CD4-positive, alpha-beta T cell treated with Interleukin-4 for 4 hours (primary cell): ENCODE results near the gene FAM170B.

ENCODE experiments used
- DNase-seq: peaks from one replicate; pipeline ENCODE4 v3.0.0-alpha.2; 2020

Gene FAM170B

DNA sequence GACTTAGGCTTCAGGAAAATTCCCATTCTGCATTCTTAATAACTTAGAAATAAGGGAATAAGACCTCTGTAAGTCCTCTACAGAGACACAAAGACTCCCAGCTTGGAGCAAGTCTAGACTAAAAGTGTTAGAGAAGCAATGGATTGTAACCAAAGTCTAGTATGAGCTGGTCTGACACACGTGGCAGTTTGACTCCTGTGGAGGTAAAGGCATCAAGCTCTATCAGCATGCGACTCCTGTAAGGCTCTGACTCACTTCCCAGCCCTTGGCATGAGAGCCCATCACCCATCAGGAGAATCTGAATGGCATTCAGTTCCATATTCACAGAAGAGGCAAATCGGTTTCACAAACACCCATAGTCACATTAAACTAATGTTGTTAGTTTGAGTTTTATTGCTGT lies 14.1 kb downstream of the FAM170B start:
- no peak for DNase-seq

DNA sequence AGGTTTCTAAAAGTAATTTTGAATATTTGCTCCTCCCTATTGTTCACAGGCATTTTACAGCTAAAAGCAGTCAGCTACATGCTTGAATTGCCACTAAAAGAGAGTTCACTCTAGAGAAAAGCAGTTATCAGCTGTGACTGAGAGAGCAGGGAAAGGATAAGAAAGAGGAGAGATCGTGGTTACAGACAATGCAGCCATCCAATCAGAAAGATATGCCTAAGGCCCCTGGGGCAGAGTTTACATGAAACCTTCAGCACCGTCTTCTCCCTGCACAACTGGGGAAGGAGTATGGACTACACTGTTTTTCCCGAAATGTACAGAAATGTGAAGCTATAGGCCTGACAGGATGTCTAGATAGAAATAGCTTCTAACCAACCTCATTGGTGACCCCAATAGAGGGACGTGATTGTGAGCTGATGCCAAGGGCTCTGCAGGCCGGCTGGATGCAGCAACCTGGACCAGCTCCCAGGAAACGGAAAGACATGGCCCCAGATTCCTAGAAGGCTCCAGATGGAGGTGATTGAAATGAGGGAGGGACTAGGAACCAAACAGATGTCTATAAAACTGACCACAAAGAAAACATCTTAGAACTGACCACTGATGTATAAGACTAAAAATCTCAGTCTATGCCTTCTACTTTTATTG lies 15.3 kb downstream of the FAM170B start:
- no peak for DNase-seq

DNA sequence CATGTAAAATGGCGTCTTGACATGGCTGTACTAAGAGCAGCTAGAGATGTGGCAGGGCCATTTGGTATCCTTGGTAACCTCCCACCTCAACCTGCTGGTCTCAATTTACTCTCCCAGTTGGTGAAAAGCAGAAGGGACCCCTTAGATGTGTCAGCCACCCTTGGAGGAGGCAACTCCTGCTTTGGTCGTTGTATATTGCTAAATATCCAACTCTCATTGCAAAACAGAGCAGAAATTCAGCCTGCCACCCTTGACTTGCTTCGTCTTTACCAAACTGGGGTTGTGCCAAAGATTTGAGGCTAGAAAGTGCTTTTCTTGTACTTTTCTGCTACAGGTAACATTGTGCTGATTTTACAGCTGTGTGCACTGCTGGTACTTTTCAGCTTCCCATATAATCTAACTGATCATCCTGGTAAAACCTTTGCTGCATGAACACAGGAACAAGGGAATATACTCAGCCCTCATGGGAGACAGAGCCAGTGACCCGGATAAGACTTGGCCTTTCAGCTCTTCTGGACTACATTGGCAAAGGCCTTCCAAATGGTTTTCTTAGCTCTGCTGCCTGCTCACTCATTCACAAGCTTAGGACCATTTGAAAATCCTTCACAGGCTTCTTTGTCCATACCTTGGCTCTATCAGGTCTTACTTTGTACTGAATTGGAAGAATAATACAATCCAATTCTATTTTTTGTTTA lies 16.3 kb downstream of the FAM170B start:
- no peak for DNase-seq

DNA sequence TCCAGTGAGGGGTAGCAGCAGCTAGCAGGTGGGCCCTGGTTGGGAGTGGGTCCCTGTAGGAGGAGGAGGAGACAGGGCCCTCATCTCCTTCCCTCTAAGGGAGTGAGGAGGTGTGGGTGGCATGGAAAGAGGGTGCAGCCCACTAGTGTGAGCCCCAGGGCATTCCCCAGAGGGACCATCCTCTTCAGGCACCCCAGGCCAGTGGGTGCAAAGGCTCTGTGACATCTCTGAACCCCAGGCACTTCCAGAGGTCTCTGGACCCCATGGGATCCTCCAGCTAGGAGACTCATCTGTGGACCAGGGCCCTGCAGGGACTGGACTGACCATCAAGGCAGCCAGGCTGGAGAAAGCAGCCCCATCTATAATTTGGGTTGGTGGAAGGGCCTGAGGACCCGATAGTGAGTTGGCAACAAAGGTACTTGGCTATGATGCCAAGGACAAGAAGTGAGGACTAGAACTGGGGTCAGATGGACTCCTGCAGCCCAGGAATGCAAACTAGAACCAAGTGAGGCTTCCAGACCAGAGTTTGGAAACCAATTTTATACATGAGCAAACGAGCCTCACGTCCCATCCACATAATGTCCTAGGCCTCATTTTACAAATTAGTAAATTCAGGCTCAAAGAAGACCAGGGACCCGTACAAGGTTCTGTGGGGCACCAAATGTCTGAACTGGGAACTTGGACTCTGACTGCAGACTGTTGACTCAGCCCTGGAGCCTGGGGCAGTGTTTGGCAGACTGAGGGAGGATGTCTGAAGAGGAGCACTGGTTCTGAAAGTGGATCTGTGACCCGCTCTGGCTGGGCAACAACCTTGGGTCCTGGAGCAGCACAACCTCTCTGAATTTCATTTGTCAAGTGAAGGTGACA lies 17.1 kb downstream of the FAM170B start:
- DNase-seq = no peak

DNA sequence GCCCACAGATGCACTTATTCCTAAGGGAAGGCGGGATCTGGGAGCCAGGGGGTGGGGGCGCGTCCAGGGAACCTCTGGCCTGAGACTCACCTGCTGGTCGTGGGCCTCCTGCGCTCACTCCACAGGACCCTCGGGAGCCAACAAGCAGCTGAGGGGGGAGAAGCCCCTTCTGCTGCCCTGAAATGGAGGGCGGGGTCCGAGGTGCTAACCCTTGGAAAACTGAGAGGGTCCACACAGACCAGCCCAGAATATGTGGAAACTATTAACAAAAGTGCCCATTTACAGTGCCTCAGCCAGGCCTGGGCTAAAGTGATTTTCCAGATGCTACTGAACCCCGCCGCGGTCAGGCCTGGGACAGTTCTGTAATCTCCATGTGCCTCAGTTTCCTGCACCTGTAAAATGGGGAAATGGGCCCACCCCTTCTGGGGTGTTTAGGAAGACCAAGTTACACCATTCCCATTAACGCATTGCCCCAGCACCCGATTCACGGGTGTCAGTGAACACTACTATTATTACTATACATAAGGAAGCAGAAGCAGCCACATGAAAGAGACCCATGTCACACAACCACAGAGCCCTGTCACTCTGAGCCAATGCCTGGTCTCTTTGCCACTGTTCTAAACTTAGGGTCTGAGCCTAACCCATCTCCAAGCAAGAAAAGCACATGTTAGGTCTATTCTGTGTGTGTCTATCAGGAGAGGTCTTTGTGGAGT lies 17.9 kb downstream of the FAM170B start:
- no peak for DNase-seq

DNA sequence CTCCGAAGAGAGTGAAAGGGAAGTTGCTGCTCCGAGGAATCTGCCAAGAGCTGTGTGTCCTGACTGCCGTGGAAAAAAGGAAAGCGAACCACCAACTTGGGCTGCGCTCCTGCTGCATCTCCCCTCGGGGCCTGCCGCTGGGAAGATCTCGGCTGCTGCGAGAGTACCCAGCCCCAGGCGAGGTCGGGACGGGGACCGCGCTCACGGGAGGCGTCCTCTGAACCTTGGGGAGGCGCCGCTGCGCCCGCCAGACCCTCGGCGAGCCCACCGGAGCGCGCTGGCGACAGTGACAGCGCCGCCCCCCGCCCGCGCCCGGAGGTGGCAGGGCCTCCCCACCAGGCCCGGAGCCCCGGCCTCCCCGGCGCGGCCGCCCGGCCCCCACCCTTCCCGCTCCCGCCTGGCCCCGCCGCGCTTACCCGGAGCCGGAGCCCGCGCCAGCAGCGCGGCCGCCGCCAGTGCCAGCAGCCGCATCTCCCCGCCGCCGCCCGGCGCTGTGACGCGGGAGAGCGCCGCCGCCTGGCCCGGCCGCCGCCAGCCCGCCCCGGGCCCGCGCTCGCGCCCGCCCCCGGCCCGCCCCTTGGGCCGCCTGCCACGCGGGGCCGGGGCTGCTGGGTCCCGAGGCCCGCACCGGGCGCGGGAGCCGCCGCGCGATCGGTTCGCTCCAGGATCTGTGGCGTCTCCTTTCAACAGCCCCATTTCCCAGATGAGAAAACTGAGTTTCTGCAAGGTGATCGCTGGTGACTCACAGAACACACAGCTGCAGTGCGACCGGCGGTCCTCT lies 18.6 kb downstream of the FAM170B start, which contains the start of gene VSTM4:
TSS of gene VSTM4 (minus strand) at position 508 of the 781 bp plus-strand sequence. CDS start at position 471, 37 bp downstream.
- no peak for DNase-seq

DNA sequence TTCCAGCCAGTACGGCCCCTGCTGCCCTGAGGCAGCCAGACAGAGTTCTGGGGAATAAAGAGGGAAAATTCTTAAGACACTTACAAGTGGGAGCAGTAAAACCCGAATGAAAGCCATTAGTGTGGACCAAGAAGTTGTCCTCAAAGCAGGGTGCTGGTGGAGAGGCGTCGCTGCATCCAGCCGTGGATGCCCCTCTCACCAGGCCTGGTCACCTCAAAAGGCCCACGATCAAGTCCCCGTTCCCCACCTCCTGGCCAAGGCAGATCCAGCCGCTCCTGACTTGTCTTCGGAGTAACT lies 19.2 kb downstream of the FAM170B start:
- DNase-seq = no peak

DNA sequence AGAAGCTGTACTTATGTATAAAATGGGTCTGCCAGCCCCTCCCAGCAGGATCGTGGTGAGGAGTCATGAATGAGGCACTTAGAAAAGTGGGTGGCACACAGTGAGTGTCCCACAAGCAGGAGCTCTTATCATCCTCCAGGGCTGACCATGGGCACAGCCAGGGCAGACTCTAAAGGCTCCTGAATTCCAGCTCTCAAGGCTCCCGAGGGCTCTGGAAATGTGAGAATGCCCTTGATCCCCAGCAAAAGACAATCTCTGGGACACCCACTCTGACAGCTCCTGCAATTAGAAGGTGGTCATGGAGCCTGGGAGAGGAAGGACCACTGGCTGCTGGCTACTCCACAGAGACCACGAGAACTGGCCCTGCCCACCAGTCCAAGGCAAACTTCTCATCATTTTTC lies 20.1 kb downstream of the FAM170B start:
- DNase-seq = no peak

DNA sequence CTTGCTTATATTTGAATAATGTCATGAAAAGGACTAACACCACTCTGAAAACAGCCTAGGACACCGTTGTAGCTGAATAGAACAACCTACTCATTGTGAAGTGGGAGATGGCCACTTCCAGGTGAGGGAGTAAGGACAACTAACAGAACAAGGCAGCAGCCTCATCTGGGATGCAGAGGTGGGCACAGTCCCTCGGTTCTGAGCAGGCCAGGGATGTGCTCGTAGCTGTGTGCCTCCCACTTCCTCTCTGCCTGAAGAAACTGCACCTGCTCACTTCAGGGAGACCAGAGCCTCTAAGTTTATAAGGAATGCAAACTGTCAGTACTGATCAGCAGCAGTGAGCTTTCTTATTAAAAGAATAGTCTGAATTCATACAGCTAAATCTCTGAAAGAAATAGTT lies 21.0 kb downstream of the FAM170B start:
- no peak for DNase-seq

DNA sequence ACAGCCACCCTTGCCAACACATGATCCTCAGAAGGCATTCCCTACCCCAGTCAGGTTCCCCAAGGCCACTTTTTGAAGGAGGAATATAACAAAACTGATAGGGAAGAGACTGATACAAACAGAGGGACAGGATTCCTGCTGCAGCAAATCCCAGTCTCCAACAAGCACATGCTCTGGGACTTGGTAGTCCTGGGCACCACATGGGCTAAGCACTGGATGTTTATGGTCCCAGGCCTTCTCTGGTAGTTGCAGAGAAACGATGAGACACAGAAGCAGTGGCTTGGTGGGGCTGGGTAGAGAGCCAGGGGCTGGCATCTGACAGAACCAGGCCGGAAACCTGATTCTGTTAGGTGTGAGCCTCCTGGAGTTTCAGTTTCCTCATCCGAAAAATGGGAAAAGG lies 21.7 kb downstream of the FAM170B start:
- DNase-seq = no peak

DNA sequence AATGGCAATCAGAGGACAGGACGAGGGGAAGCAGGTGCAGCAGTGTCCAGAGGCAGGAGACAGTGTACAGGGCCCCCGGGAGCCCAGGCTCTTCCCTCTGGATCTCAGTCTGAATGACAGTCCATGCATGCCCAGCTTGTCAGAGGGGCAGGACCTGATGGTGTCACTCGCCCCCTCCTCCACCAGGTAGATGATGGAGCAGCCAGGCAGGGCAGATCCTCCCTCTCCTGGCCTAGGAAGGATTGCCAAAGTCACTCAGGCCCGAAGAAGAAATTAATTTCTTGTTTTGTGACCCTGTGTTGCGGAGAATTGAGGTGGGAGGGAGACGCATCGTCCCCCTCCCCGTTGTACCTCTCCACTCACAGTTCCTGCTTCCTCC lies 22.5 kb downstream of the FAM170B start:
- no peak for DNase-seq

DNA sequence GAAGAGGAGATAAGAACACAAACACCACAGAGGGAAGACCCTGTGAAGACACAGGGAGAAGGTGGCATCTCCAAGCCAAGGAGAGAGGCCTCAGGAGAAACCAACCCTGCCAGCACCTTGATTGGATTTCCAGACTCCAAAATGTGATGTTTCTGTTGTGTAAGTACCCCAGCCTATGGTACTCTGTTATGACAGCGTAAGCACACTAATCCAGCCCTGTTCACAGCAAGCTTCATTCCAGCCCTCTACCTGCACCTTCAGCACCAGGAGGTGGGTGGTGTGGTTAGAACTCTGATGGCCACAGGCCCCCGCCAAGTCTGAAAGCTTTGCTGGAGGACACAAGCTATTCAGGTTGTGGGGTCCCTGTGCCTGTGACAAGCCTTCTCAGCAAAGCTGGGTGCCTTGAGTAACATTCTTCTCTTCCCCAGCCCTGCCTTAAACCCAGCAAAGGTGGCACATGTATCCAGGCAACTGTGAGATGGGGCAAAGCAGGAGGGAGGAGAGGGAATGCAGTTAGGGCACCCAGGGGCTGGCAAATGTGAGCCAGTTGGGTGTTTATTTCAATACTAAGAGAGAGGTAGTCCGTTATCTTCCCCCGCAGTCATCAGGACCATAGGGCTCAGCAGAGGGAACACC lies 23.0 kb downstream of the FAM170B start:
- no peak for DNase-seq

DNA sequence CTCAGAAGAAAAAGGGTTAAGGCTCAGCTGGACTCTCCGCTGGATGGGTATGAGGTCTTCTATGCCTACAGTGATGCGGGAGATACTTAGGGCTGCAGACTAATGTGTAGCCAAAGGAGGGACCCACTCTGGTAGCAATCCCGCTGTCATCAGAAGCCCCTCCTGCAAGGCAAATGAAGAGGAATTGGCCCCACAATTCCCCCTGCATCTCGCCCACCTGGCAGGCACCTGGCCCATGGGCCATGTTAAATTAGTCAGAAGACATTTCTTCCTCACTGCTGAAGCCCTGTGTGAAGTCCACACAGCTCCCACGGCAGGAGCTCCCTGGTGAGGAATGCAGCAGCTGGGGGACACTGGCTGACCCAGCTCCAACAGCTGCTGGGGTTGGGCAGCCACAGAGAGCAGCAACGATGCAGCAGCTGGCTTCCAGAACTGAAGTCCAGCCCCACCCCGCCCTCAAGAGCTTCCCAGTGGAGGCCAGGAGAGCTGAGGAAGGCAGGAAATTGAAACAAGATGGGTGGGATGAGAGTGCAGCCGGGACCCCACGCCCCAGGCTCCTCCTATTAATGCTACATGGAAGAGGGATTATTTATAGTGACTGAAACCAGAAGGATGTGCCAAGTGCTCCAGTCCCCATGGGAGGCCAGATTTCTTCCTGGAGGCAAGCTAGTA lies 24.0 kb downstream of the FAM170B start:
- DNase-seq = no peak

DNA sequence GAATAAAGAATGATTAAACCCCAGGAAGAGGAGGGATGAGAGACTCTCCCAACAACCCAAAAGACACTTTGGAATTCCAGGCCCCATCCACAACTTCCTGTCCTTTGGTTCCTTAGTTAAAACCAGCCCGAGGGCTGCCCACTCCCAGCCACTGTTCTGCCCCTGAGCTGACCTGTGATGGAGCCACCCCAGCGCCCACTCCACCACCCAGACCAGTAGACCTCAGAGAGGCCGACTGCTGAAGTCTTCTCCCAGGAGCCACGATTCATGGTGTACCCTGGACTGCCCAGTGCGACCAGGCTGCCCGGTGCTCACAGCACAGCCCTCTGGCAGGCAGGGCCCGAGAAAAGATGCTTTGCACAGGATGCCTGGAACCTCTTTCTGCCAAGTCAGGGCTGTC lies 25.2 kb downstream of the FAM170B start:
- DNase-seq = no peak

DNA sequence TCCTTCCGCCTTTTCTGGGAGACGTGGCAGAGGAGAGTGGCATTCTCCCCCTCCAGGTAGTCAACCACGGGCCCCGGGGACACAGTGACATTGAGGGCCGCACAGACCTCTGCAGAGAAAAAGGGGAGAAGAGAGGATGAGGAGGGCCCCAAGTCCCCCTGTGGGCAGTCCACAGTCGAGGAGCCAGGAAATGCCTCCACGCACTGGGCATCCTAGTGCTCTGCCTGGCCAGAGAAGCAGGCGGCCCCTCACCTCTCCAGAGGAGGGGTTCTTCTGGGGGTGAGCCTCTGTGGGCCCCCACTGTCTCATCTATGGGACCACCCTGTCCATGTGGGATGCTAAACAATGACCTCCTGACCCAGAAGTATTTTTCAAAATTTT lies 25.9 kb downstream of the FAM170B start:
- no peak for DNase-seq

DNA sequence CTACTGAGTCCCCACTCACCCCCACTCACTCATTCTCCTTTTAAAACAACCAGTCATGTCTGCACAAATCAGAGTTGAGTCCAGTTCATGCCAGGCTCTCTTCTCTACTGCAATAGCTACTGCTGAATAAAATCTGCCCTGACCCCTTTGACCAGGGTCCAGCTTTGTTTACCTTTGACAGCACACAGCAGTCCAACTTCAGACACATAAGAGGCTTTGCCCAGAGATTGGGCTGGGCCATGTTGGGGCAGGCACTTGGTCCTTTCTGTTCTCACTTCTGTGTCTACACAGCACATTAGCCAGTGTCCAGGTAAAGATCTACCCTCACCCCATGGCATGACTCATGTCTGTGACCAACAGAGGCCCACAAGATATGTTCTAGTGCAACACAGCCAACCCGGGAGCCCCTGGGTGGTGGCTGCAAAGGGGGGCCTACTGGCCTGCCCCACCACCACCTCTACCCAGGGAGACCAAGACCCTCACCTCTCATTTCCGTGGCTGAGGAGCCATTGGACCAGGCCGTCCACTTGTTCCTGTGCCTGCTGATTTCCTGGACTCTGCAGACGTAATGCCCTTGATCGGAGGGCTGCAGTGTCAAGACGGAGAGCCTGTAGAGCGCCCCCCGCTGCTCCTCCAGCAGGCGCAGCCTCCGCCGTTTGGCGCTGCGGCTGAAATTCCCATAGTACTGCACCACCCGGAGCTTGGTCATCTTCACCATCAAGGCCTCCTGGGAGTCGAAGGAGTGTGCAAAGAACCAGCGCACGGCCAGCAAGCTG lies 26.5 kb downstream of the FAM170B start:
- no peak for DNase-seq

DNA sequence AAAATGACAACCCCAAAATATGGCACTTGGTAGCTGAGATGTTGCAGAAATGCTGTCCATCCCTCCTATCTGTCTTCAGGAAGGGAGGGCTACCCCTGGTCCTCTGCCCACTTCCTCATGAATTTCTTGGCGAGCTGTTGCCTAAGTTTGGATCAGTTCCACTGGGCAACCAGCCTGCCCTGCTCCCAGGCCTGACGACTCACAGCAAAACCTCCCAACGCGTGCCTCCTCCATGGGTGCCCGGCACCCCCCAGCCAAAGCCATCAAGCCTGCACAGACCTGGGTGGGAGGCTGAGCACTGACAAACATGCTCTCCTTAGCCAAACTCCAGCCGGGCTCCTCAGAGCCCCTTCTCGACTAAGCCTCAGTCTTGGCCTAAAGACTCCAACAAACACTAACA lies 27.4 kb downstream of the FAM170B start:
- DNase-seq = no peak

DNA sequence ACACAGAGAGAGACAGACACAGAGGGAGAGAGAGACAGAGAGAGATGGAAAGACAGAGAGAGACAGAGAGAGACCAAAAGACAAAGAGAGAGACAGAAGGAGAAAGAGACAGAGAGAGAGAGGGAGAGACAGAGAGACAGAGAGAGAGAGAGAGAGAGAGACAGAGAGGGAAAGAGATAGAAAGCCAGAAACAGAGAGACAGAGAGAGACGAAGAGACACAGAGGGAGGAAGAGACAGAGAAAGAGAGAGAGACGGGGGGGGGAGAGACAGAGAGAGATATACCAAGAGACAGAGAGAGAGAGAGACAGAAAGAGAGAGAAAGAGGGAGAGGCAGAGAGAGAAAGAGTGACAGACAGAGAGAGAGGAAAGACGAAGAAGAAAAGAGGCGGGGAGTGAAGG lies 28.7 kb downstream of the FAM170B start:
- DNase-seq = no peak

DNA sequence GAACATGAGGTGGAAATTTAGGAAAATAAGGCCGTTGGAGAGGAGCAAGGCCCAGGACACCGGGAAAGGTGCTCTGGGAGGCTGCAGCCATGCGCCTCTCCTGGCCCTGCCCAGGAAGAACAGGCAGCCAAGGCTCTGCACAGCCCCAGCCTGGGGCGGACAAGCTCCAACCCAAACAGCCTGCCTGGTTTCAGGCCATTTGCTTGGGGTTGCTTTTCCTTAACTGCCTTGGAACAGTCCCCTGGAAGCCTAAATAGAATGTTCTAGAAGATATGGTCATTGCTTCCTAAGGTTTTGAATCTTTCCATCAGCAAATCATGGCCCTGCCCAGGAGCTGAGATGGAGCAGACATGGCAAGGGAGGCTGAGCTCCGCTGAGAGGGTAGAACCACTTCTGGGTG lies 29.5 kb downstream of the FAM170B start:
- DNase-seq = no peak

DNA sequence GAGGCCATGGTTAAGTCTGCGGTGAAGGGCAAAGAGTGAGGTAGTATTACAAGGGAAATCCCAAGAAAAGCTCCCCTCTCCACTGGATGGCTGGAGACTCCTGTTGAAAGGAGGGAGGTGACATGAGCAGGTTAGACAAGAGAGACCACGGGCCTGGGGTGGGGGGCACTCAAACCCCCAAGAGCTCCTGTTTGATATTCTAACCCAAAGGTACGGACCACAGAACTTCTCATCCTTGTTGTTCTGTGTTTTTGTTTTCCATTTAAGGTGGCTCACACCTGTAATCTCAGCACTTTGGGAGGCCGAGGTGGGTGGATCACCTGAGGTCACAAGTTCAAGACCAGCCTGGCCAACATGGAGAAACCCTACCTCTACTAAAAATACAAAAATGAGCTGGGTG lies 30.1 kb downstream of the FAM170B start:
- DNase-seq = no peak

DNA sequence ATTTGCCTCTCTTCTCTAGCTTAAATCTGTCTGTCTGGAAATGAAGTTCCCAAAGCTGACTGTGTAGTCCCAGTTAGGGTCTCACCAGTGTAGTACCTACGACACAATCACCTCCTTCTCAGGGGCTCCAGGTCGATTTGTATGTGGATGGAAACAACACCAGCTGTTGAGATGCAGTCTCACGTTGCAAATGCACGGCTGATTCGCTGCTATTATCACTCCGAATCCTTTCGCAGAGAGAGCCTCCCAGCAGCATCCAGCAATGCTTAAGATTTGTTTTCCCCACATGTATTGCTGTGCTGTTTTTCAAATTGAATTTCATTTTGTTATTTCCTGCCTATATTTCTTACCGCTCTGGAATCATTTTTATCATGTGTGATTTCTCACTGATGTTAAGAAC lies 34.8 kb downstream of the FAM170B start:
- DNase-seq = no peak
